SK-N-SH treated with all-trans-retinoic acid at 6 μM for 48 hours (cell line): ENCODE results near the gene ARHGAP1.

Source experiments
- ATAC-seq: fragments of 200-7000 bp; cut with Tn5 transposase; 3 replicates; pipeline ENCODE4 v1.9.1; 2020; ENCODE audit warnings: mild to moderate bottlenecking, moderate library complexity
- ARNTL ChIP-seq: fragments of 450-650 bp; formaldehyde crosslinking; IDR thresholded peaks from 2 replicates; pipeline ENCODE4 v1.5.0; 2020; ENCODE audit warnings: low read depth, mild to moderate bottlenecking, moderate library complexity, borderline replicate concordance
- BACH2 ChIP-seq: fragments of 250-450 bp; sonication (Bioruptor Pico); IDR thresholded peaks from 2 replicates; pipeline ENCODE4 v1.9.0; 2021; ENCODE audit warnings: mild to moderate bottlenecking, borderline replicate concordance
- CREB5 ChIP-seq: fragments of 250-450 bp; sonication (Bioruptor Pico); IDR thresholded peaks from 2 replicates; pipeline ENCODE4 v1.5.1; 2020; ENCODE audit warnings: low read depth, mild to moderate bottlenecking, moderate library complexity
- CSDC2 ChIP-seq: fragments of 250-450 bp; sonication (Bioruptor Pico); IDR thresholded peaks from 2 replicates; pipeline ENCODE4 v1.5.0; 2020; ENCODE audit warnings: mild to moderate bottlenecking, moderate library complexity
- CSRNP3 ChIP-seq: fragments of 250-450 bp; sonication (Bioruptor Pico); IDR thresholded peaks from 2 replicates; pipeline ENCODE4 v1.5.1; 2021; ENCODE audit warnings: mild to moderate bottlenecking, moderate library complexity
- ESRRG ChIP-seq: fragments of 250-450 bp; sonication (Bioruptor Pico); IDR thresholded peaks from 2 replicates; pipeline ENCODE4 v1.6.1; 2021; ENCODE audit warnings: mild to moderate bottlenecking
- GLIS3 ChIP-seq: fragments of 250-450 bp; sonication (Bioruptor Pico); IDR thresholded peaks from 2 replicates; pipeline ENCODE4 v1.5.0; 2020; ENCODE audit warnings: mild to moderate bottlenecking, moderate library complexity
- ISL1 ChIP-seq: fragments of 250-450 bp; sonication (Bioruptor Pico); IDR thresholded peaks from 2 replicates; pipeline ENCODE4 v2.1.2; 2022; ENCODE audit warnings: mild to moderate bottlenecking, moderate library complexity
- OSR1 ChIP-seq: fragments of 250-450 bp; sonication (Bioruptor Pico); IDR thresholded peaks from 2 replicates; pipeline ENCODE4 v1.8.0; 2022; ENCODE audit warnings: moderate library complexity, mild to moderate bottlenecking, inconsistent platforms
- POU6F1 ChIP-seq: fragments of 250-450 bp; sonication (Bioruptor Pico); IDR thresholded peaks from 2 replicates; pipeline ENCODE4 v1.8.0; 2021; ENCODE audit warnings: low read depth, mild to moderate bottlenecking, moderate library complexity, borderline replicate concordance
- PPARA ChIP-seq: fragments of 250-450 bp; sonication (Bioruptor Pico); IDR thresholded peaks from 2 replicates; pipeline ENCODE4 v1.5.0; 2020; ENCODE audit warnings: mild to moderate bottlenecking, borderline replicate concordance
- RARB ChIP-seq: fragments of 250-450 bp; sonication (Bioruptor Pico); IDR thresholded peaks from 2 replicates; pipeline ENCODE4 v1.8.0; 2021; ENCODE audit warnings: mild to moderate bottlenecking, moderate library complexity
- SNAI2 ChIP-seq: fragments of 250-450 bp; sonication (Bioruptor Pico); IDR thresholded peaks from 2 replicates; pipeline ENCODE4 v1.5.0; 2020; ENCODE audit warnings: mild to moderate bottlenecking, moderate library complexity
- TCF4 ChIP-seq: fragments of 250-450 bp; sonication (Bioruptor Pico); IDR thresholded peaks from 2 replicates; pipeline ENCODE4 v1.8.0; 2021; ENCODE audit warnings: mild to moderate bottlenecking, moderate library complexity, borderline replicate concordance
- TSHZ2 ChIP-seq: fragments of 250-450 bp; sonication (Bioruptor Pico); IDR thresholded peaks from 2 replicates; pipeline ENCODE4 v1.5.0; 2020; ENCODE audit warnings: mild to moderate bottlenecking, moderate library complexity
- ZC3H10 ChIP-seq: fragments of 250-450 bp; sonication (Bioruptor Pico); IDR thresholded peaks from 2 replicates; pipeline ENCODE4 v1.5.1; 2021; ENCODE audit warnings: mild to moderate bottlenecking, moderate library complexity
- ZFP30 ChIP-seq: fragments of 450-650 bp; formaldehyde crosslinking; IDR thresholded peaks from 2 replicates; pipeline ENCODE4 v1.5.0; 2022; ENCODE audit warnings: mild to moderate bottlenecking, moderate library complexity
- ZNF565 ChIP-seq: fragments of 450-650 bp; formaldehyde crosslinking; conservative IDR thresholded peaks from 2 replicates; pipeline ENCODE4 v1.5.0; 2020; ENCODE audit warnings: low read depth, mild to moderate bottlenecking, moderate library complexity
- ZNF70 ChIP-seq: fragments of 450-650 bp; formaldehyde crosslinking; IDR thresholded peaks from 2 replicates; pipeline ENCODE4 v1.5.0; 2020; ENCODE audit warnings: mild to moderate bottlenecking, moderate library complexity
- ZNF8 ChIP-seq: fragments of 450-650 bp; formaldehyde crosslinking; IDR thresholded peaks from 2 replicates; pipeline ENCODE4 v1.5.0; 2020; ENCODE audit warnings: mild to moderate bottlenecking, moderate library complexity

The ARHGAP1 gene

GRCh38 chr11:46628961-46629360 is 71.5 kb downstream of the ARHGAP1 start:
- TF ChIP-seq ISL1 (CRISPR knock-in tag) (no peak), ZC3H10 (no peak), GLIS3 (no peak), CREB5 (CRISPR knock-in tag) (no peak), PPARA (CRISPR knock-in tag) (no peak), ZFP30 (CRISPR knock-in tag) (no peak), TCF4 (CRISPR knock-in tag) (no peak), TSHZ2 (CRISPR knock-in tag) (no peak), RARB (CRISPR knock-in tag) (no peak), POU6F1 (CRISPR knock-in tag) (no peak), SNAI2 (no peak), ZNF565 (CRISPR knock-in tag) (no peak), CSDC2 (no peak), ARNTL (CRISPR knock-in tag) (no peak), BACH2 (CRISPR knock-in tag) (no peak), ESRRG (CRISPR knock-in tag) (no peak), OSR1 (no peak), ZNF8 (CRISPR knock-in tag) (no peak), ZNF70 (CRISPR knock-in tag) (no peak), CSRNP3 (no peak)
- no peak for ATAC-seq
